Lower lobe of right lung (tissue), 2 donors: ENCODE results near the gene RASSF5. TPM values are rescaled to one million over a fixed set of nuclear protein-coding genes. Genes with fewer than 3 reads are reported as not detected.

Experiments
- ATAC-seq, 2 donors: fragments of 200-7000 bp; cut with Tn5 transposase; one replicate each; pipeline ENCODE4 v1.9.1; 2020 to 2022; ENCODE audit warnings: mild to moderate bottlenecking in 2 of 2, moderate library complexity in 2 of 2
- DNase-seq: peaks from one replicate; pipeline ENCODE4 v3.0.0-alpha.2; 2020
- H3K27ac ChIP-seq: fragments of 200-600 bp; one replicate; pipeline ENCODE4 v1.8.0; 2022
- H3K27me3 ChIP-seq: fragments of 200-600 bp; one replicate; pipeline ENCODE4 v1.8.0; 2022; ENCODE audit warnings: low read depth
- H3K36me3 ChIP-seq: fragments of 200-600 bp; one replicate; pipeline ENCODE4 v1.8.0; 2022; ENCODE audit warnings: mild to moderate bottlenecking
- H3K4me1 ChIP-seq: fragments of 200-600 bp; one replicate; pipeline ENCODE4 v1.8.0; 2022
- H3K4me3 ChIP-seq: fragments of 200-600 bp; one replicate; pipeline ENCODE4 v1.8.0; 2022; ENCODE audit warnings: mild to moderate bottlenecking
- H3K9me3 ChIP-seq: fragments of 200-600 bp; one replicate; pipeline ENCODE4 v1.8.0; 2022
- CTCF ChIP-seq: fragments of 200-600 bp; IDR thresholded peaks from one replicate; pipeline ENCODE4 v1.8.0; 2022; ENCODE audit warnings: antibody characterized with exemption, mild to moderate bottlenecking
- intact Hi-C: fragments of 100-400 bp; cut with DNase I; formaldehyde crosslinking; loops from one replicate; pipeline ENCODE4 v1.11.0; 2022
- total RNA-seq: library from RNA; stranded (reverse); fragmentation: NEBNext Ultra II Directional; extraction: Animal tissue kit (Norgen Biotek cat#: 25700); gene quantifications from one replicate; pipeline ENCODE4 v1.2.1, GENCODE V29; 2021
- donor health status: DM: no; HTN: yes; CAD: no; lungs with severe emphysema.

Gene RASSF5
- total RNA-seq, 1 donor from 2014 or later: 48.2 TPM

GRCh38 chr1:206463911-206464310 is 43.4 kb upstream of the RASSF5 start:
- Histone ChIP-seq H3K27ac (no peak overlapping the region), H3K4me1 (peaks cover 16% of the 10 kb centered on the region), H3K36me3 (peaks cover 14% of the 10 kb centered on the region), H3K27me3 (no peaks in the 10 kb centered on the region), H3K9me3 (no peaks in the 10 kb centered on the region), H3K4me3 (no peak overlapping the region)
- no peak for TF ChIP-seq CTCF
- DNase-seq (no peak), ATAC-seq (no peak)
- intact Hi-C loops: no loop called here

- ATAC-seq: no peak
Observed at GRCh38 chr1:206464456-206464964, 42.8 kb upstream of the RASSF5 start.

GRCh38 chr1:206465951-206466350 is 41.4 kb upstream of the RASSF5 start:
- no peak for ATAC-seq
- intact Hi-C loops: no loop called here
- Histone ChIP-seq H3K9me3 (no peaks in the 10 kb centered on the region), H3K4me1 (peaks cover 35% of the 10 kb centered on the region), H3K27me3 (no peaks in the 10 kb centered on the region), H3K27ac (no peak overlapping the region), H3K36me3 (peaks cover 3% of the 10 kb centered on the region), H3K4me3 (no peak overlapping the region)
- no peak for TF ChIP-seq CTCF
- no peak for DNase-seq

More at GRCh38 chr1:206464456-206464964, 42.8 kb upstream of the RASSF5 start:
- no peak overlapping the region for H3K4me3 ChIP-seq
- H3K9me3 ChIP-seq: no peaks in the 10 kb centered on the region
- no peak for TF ChIP-seq CTCF
- no peaks in the 10 kb centered on the region for H3K27me3 ChIP-seq
- H3K4me1 ChIP-seq: peaks cover 20% of the 10 kb centered on the region
- no peak for DNase-seq
- H3K36me3 ChIP-seq: peaks cover 8% of the 10 kb centered on the region
- no peak overlapping the region for H3K27ac ChIP-seq
- intact Hi-C loops: no loop called here

GRCh38 chr1:206466840-206467649 is 40.3 kb upstream of the RASSF5 start:
- no peak for ATAC-seq
- TF ChIP-seq CTCF: no peak
- H3K27ac ChIP-seq: no peak overlapping the region

GRCh38 chr1:206467915-206468314 is 39.4 kb upstream of the RASSF5 start:
- Histone ChIP-seq H3K36me3 (no peaks in the 10 kb centered on the region), H3K27me3 (no peaks in the 10 kb centered on the region), H3K4me3 (no peak overlapping the region), H3K4me1 (peaks cover 52% of the 10 kb centered on the region), H3K9me3 (no peaks in the 10 kb centered on the region), H3K27ac (peak overlapping the region; percentile 59)
- intact Hi-C loops: no loop called here
- no peak for TF ChIP-seq CTCF
- ATAC-seq (peak; percentile 73 to 85), DNase-seq (peak; percentile 93)

More at GRCh38 chr1:206466840-206467649, 40.3 kb upstream of the RASSF5 start:
- intact Hi-C loops: no loop called here
- Histone ChIP-seq H3K27me3 (no peaks in the 10 kb centered on the region), H3K4me1 (peaks cover 46% of the 10 kb centered on the region), H3K36me3 (no peaks in the 10 kb centered on the region), H3K9me3 (no peaks in the 10 kb centered on the region), H3K4me3 (no peak overlapping the region)
- DNase-seq: no peak
